H9 (cell line): ENCODE results near the gene AGT. TPM values are rescaled to one million over a fixed set of nuclear protein-coding genes. Genes with fewer than 3 reads are reported as not detected.

Source experiments
- DNase-seq: peaks from one replicate; pipeline ENCODE4 v3.0.0-alpha.2; 2017
- H2AFZ ChIP-seq: one replicate; pipeline ENCODE4 v1.6.1; 2013; ENCODE audit warnings: mild to moderate bottlenecking, low read length, control low read depth, moderate library complexity
- H2AK5ac ChIP-seq: 2 replicates; pipeline ENCODE4 v1.6.1; 2013; ENCODE audit warnings: low read length, control low read depth, mixed read lengths; ENCODE audit not compliant: insufficient read length
- H2BK120ac ChIP-seq: one replicate; pipeline ENCODE4 v1.6.1; 2013; ENCODE audit warnings: low read depth, mild to moderate bottlenecking, low read length, control low read depth, inconsistent platforms; ENCODE audit not compliant: poor library complexity, severe bottlenecking
- H2BK12ac ChIP-seq: 2 replicates; pipeline ENCODE4 v1.6.1; 2013; ENCODE audit warnings: low read length, control low read depth, mixed read lengths, low read depth; ENCODE audit not compliant: insufficient read length
- H2BK15ac ChIP-seq: 2 replicates; pipeline ENCODE4 v1.6.1; 2013; ENCODE audit warnings: low read depth, low read length, control low read depth
- H2BK20ac ChIP-seq: one replicate; pipeline ENCODE4 v1.6.1; 2013; ENCODE audit warnings: low read depth, mild to moderate bottlenecking, low read length, control low read depth, inconsistent platforms; ENCODE audit not compliant: poor library complexity, severe bottlenecking
- H2BK5ac ChIP-seq: 2 replicates; pipeline ENCODE4 v1.6.1; 2013; ENCODE audit warnings: low read length, control low read depth, mixed read lengths; ENCODE audit not compliant: insufficient read length
- H3K14ac ChIP-seq: 2 replicates; pipeline ENCODE4 v1.6.1; 2013; ENCODE audit warnings: low read length, control low read depth; ENCODE audit not compliant: insufficient read depth
- H3K18ac ChIP-seq: 2 replicates; pipeline ENCODE4 v1.6.1; 2013; ENCODE audit warnings: low read depth, mild to moderate bottlenecking, mixed read lengths, low read length, control low read depth; ENCODE audit not compliant: insufficient read length
- H3K23ac ChIP-seq: 2 replicates; pipeline ENCODE4 v1.6.1; 2013; ENCODE audit warnings: low read length, control low read depth, mixed read lengths, low read depth; ENCODE audit not compliant: insufficient read length
- H3K23me2 ChIP-seq: 2 replicates; pipeline ENCODE4 v1.6.1; 2013; ENCODE audit warnings: low read depth, mild to moderate bottlenecking, mixed read lengths, low read length, control low read depth; ENCODE audit not compliant: insufficient read length, poor library complexity, severe bottlenecking
- H3K27ac ChIP-seq: 2 replicates; pipeline ENCODE4 v1.5.1; 2013; ENCODE audit warnings: low read length, control low read depth, mixed read lengths, low read depth; ENCODE audit not compliant: insufficient read length
- H3K27me3 ChIP-seq: 2 replicates; pipeline ENCODE4 v1.6.1; 2013; ENCODE audit warnings: low read length, control low read depth, inconsistent platforms; ENCODE audit not compliant: insufficient read depth
- H3K4ac ChIP-seq: 2 replicates; pipeline ENCODE4 v1.6.1; 2013; ENCODE audit warnings: low read depth, mild to moderate bottlenecking, control low read depth, inconsistent platforms, low read length, moderate library complexity
- H3K4me1 ChIP-seq: 2 replicates; pipeline ENCODE4 v1.6.1; 2013; ENCODE audit warnings: low read length, control low read depth, inconsistent platforms; ENCODE audit not compliant: insufficient read depth
- H3K4me2 ChIP-seq: 2 replicates; pipeline ENCODE4 v1.6.1; 2013; ENCODE audit warnings: low read length, control low read depth, mixed read lengths; ENCODE audit not compliant: insufficient read length, insufficient read depth
- H3K56ac ChIP-seq: 2 replicates; pipeline ENCODE4 v1.6.1; 2013; ENCODE audit warnings: low read depth, mild to moderate bottlenecking, mixed read lengths, low read length, control low read depth; ENCODE audit not compliant: insufficient read length
- H3K79me1 ChIP-seq: 2 replicates; pipeline ENCODE4 v1.6.1; 2013; ENCODE audit warnings: low read depth, mild to moderate bottlenecking, moderate library complexity, low read length, control low read depth, inconsistent platforms; ENCODE audit not compliant: insufficient read depth, poor library complexity, severe bottlenecking
- H3K79me2 ChIP-seq: 2 replicates; pipeline ENCODE4 v1.6.1; 2013; ENCODE audit warnings: low read length, control low read depth, inconsistent platforms; ENCODE audit not compliant: insufficient read depth
- H3K9ac ChIP-seq: 2 replicates; pipeline ENCODE4 v1.6.1; 2013; ENCODE audit warnings: low read length, control low read depth, mixed read lengths; ENCODE audit not compliant: insufficient read length; ENCODE audit errors: extremely low read depth
- H3K9me3 ChIP-seq: one replicate; pipeline ENCODE4 v1.6.1; 2013; ENCODE audit warnings: low read depth, low read length, inconsistent platforms; ENCODE audit not compliant: control insufficient read depth
- H3T11ph ChIP-seq: one replicate; pipeline ENCODE4 v1.6.1; 2013; ENCODE audit warnings: mild to moderate bottlenecking, low read length, control low read depth, inconsistent platforms
- H4K20me1 ChIP-seq: one replicate; pipeline ENCODE4 v1.6.1; 2013; ENCODE audit not compliant: control insufficient read depth, insufficient read length, insufficient read depth
- H4K5ac ChIP-seq: 2 replicates; pipeline ENCODE4 v1.6.1; 2013; ENCODE audit warnings: low read depth, mild to moderate bottlenecking, mixed read lengths, low read length, control low read depth; ENCODE audit not compliant: insufficient read length
- H4K8ac ChIP-seq: replicated peaks from 2 replicates; pipeline ENCODE4 v1.6.1; 2013; ENCODE audit warnings: low read length, control low read depth, mixed read lengths, low read depth; ENCODE audit not compliant: insufficient read length
- H4K91ac ChIP-seq: 2 replicates; pipeline ENCODE4 v1.6.1; 2013; ENCODE audit warnings: low read depth, mild to moderate bottlenecking, moderate library complexity, mixed read lengths, low read length, control low read depth; ENCODE audit not compliant: insufficient read length
- H3K27ac Mint-ChIP-seq, 3 experiments: 2 replicates in 2 of 3; 3 replicates in 1 of 3; pipeline ENCODE4 v1.8.0; 2020 to 2021; ENCODE audit warnings: mixed read lengths in 3 of 3, mild to moderate bottlenecking in 1 of 3, moderate library complexity in 1 of 3
- H3K27me3 Mint-ChIP-seq: 2 replicates; pipeline ENCODE4 v1.8.0; 2021; ENCODE audit warnings: low read depth, mild to moderate bottlenecking, moderate library complexity, mixed read lengths
- H3K36me3 Mint-ChIP-seq, 3 experiments: 2 replicates in 2 of 3; 3 replicates in 1 of 3; pipeline ENCODE4 v1.8.0; 2020 to 2021; ENCODE audit warnings: low read depth in 3 of 3, mixed read lengths in 3 of 3; ENCODE audit not compliant: insufficient read depth in 1 of 3
- H3K4me1 Mint-ChIP-seq, 2 experiments: 2 replicates each; pipeline ENCODE4 v1.8.0; 2020; ENCODE audit warnings: mixed read lengths in 2 of 2
- H3K4me3 Mint-ChIP-seq, 2 experiments: 2 replicates in 1 of 2; 3 replicates in 1 of 2; pipeline ENCODE4 v1.8.0; 2020 to 2021; ENCODE audit warnings: mild to moderate bottlenecking in 2 of 2, mixed read lengths in 2 of 2, moderate library complexity in 1 of 2
- H3K9me3 Mint-ChIP-seq, 2 experiments: 2 replicates in 1 of 2; 3 replicates in 1 of 2; pipeline ENCODE4 v1.8.0; 2020; ENCODE audit warnings: mild to moderate bottlenecking in 2 of 2, mixed read lengths in 2 of 2, moderate library complexity in 1 of 2
- WGBS: extraction: QIAGEN DNeasy Blood & Tissue Kit; methylation state at CpG from one replicate; pipeline ENCODE4 v1.1.7; 2013; ENCODE audit warnings: missing lambda C conversion rate, low lambda C conversion rate, mixed read lengths; ENCODE audit not compliant: insufficient read length; ENCODE audit errors: extremely low coverage; 5-methylcytosine and 5-hydroxymethylcytosine counted together
- total RNA-seq: library from RNA; stranded (reverse); gene quantifications from 2 replicates; pipeline ENCODE4 v1.2.1, GENCODE V29; 2021
- TF ChIP-seq, protein P1 (sequence below): fragments of 200-600 bp; sonication (generic); conservative IDR thresholded peaks from 3 replicates; pipeline ENCODE4 v1.8.0; 2021; ENCODE audit warnings: antibody characterized with exemption, mild to moderate bottlenecking

Gene AGT
- total RNA-seq, 1 experiment from 2014 or later, result not detected

DNA sequence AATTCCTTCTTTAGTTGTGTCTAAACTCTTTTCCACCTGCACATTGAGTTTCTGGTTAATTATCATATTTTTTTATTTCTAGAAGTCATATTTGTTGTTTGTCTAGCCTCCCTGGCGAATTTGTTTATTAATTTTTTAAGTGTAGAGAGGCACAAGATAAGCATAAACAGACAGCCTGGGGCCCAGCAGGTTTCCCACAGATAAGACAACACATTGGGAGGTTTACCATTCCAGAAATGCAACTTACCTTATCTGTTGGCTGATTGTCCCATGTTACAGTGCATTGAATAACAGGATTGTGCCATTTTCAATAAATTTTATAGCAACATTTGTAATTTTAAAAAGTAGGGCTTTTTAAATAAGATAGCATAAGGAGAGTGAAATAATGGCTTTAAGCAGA lies 36.7 kb downstream of the AGT start:
- Mint-ChIP-seq H3K4me3 (no peak overlapping the region), H3K27ac (no peak overlapping the region), H3K4me1 (no peaks in the 10 kb centered on the region), H3K27me3 (no peaks in the 10 kb centered on the region), H3K36me3 (peaks cover 28 to 72% (median 71%) of the 10 kb centered on the region in 3 experiments; a peak in 6 of 7 replicates), H3K9me3 (no peaks in the 10 kb centered on the region)
- H4K8ac ChIP-seq, result no peak overlapping the region
- no peak overlapping the region for H2BK120ac ChIP-seq
- H3K9ac ChIP-seq, result no peak overlapping the region
- no peaks in the 10 kb centered on the region for H3K27me3 ChIP-seq
- H2BK5ac ChIP-seq, result no peak overlapping the region
- H2BK20ac ChIP-seq, result no peak overlapping the region
- H3K4me2 ChIP-seq, result no peak overlapping the region
- H3K4me1 ChIP-seq, result no peaks in the 10 kb centered on the region
- no peak overlapping the region for H2BK15ac ChIP-seq
- no peaks in the 10 kb centered on the region for H3K9me3 ChIP-seq
- H3T11ph ChIP-seq, result no peak overlapping the region
- H3K18ac ChIP-seq, result no peak overlapping the region
- H2BK12ac ChIP-seq, result no peak overlapping the region
- no peaks in the 10 kb centered on the region for H3K23me2 ChIP-seq
- H2AK5ac ChIP-seq, result no peak overlapping the region
- no peak overlapping the region for H2AFZ ChIP-seq
- no peak overlapping the region for H3K14ac ChIP-seq
- H3K79me1 ChIP-seq, result no peaks in the 10 kb centered on the region
- H3K79me2 ChIP-seq, result no peaks in the 10 kb centered on the region
- no peak overlapping the region for H3K23ac ChIP-seq
- no peak for DNase-seq
- H4K5ac ChIP-seq, result no peak overlapping the region
- H3K4ac ChIP-seq, result no peak overlapping the region
- H3K56ac ChIP-seq, result no peak overlapping the region
- no peaks in the 10 kb centered on the region for H4K20me1 ChIP-seq
- no peak overlapping the region for H3K27ac ChIP-seq
- TF ChIP-seq, protein P1, sequence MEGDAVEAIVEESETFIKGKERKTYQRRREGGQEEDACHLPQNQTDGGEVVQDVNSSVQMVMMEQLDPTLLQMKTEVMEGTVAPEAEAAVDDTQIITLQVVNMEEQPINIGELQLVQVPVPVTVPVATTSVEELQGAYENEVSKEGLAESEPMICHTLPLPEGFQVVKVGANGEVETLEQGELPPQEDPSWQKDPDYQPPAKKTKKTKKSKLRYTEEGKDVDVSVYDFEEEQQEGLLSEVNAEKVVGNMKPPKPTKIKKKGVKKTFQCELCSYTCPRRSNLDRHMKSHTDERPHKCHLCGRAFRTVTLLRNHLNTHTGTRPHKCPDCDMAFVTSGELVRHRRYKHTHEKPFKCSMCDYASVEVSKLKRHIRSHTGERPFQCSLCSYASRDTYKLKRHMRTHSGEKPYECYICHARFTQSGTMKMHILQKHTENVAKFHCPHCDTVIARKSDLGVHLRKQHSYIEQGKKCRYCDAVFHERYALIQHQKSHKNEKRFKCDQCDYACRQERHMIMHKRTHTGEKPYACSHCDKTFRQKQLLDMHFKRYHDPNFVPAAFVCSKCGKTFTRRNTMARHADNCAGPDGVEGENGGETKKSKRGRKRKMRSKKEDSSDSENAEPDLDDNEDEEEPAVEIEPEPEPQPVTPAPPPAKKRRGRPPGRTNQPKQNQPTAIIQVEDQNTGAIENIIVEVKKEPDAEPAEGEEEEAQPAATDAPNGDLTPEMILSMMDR, result no peak
- no peak overlapping the region for H4K91ac ChIP-seq
- no CpG with 5 or more reads among the region's 1 CpG for WGBS
